GM19438 (cell line): Measurements from ENCODE around the gene NDUFC1.
"Not testable (repeated sequence)": the region's sequence is repeated elsewhere in the genome, so short reads cannot be mapped to it uniquely, and the experiment has no call there.

Experiments
- ATAC-seq: cut with Tn5 transposase; IDR thresholded peaks from one replicate; pipeline ENCODE4 v1.9.1; 2021; ENCODE audit warnings: low read depth; ENCODE audit not compliant: unreplicated experiment

The NDUFC1 gene

DNA sequence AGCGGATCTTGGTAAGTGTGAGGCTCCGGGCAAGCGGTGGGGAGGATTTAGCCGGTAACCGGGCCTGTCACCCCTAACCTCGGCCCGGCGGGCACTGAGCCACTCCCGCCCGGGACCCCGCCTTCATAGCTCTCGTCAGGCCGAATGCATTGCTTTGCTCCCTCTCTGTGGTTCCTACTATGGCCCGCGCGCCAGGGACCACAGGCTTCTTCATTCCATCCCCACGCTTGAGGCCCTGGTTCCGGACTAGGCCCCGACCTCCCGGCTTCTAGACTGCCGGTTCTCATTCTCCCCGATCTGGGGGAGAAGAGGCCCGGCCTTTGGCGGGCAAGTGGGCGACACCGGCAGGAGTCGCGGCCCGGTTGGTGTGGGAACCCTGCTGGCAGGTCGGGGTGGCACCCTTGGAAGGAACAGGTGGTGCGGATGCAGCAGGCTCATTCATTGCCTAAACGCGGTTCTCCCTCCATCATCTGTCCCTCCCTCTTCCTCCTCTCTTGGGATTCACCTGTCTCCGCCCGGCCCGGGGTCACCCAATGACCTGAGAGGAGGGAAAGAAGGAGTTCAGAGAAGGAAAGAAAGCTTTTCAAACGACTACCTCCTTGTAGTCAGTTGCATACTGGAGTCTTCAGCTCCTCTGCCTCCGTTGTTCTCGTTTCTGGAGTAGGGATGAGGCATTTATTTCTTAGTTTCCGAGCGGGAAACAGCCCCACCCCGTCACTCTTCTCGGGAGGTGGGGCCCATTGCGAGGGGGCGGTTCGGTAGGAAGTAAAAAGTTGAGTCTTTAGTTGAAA, at the start of gene NDUFC1:
Gene NDUFC1, minus strand, starts transcription at position 657 of the 791 bp plus-strand sequence. CDS start 6,679 bp downstream, outside the sequence.
- peak; percentile 29 for ATAC-seq

DNA sequence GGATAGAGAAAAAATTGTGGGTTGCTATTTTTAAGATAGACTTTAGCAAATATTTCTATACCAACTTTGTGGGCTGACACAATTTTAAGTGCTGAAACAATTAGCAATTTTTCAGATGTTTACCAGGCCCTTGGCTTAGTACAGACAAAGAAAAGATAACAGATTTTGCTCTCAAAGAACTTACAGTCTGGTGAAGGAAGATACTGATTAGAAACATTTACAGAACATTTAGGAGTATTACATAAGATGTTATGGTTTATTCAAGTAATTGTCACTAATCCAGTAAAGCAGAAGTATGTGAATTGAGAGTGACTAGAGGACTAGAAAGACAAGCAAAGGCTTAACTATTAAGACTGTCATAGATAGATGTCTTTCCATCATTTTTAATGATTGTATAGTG, 35.3 kb upstream of the NDUFC1 start:
- ATAC-seq: no peak

DNA sequence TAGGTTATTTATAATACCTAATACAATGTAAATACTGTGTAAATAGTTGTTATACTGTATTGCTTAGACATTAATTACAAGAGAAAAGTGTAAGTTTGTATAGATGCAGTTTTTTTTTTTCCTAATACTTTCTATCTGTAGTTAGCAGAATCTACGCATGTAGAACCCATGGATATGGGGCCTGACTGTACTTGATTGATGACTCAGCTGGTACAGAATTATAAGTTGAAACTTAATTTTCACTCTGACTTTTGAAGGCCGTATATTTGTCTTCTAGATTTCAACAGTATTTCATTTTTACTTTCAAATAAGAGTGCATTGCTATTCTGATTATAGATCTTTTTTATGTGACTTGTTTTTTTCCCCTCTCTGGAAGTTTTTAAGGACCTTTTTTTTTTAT, 30.8 kb upstream of the NDUFC1 start:
- no peak for ATAC-seq

DNA sequence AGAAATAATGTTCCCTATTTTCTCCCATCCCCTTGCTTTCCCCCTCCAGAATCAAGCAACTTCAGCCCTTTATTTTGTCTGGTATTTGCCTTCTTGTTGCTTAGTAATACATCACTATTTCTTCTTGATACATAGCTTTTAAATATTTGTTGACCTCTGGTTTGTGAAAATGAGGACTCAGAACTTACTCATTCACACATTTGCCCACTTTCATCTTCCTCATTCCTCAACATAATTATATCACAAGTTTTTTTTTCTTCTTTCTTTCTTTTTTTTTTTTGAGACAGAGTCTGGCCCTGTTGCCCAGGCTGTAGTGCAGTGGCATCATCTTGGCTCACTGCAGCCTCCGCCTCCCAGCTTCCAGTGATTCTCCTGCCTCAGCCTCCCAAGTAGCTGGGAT, 28.9 kb upstream of the NDUFC1 start:
- no peak for ATAC-seq

DNA sequence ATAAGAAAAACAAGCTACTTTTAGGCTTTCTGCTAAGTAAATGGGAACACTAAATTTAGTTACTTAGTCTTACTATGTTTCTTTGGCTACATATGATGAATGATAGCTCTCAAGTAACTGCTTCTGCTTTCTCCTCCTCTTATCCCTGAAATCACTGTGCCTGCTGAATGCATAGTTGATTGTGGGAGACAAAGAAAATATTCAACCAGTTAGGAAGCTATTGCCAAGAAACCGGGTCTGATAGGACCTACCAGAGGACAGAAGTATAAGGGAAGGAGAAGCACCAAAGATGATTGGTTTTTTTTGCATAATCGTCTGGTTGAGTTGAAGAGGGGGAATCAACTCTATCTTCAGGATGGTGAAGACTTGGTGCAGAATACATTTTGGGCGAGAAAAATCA, 28.0 kb upstream of the NDUFC1 start:
- ATAC-seq: no peak

DNA sequence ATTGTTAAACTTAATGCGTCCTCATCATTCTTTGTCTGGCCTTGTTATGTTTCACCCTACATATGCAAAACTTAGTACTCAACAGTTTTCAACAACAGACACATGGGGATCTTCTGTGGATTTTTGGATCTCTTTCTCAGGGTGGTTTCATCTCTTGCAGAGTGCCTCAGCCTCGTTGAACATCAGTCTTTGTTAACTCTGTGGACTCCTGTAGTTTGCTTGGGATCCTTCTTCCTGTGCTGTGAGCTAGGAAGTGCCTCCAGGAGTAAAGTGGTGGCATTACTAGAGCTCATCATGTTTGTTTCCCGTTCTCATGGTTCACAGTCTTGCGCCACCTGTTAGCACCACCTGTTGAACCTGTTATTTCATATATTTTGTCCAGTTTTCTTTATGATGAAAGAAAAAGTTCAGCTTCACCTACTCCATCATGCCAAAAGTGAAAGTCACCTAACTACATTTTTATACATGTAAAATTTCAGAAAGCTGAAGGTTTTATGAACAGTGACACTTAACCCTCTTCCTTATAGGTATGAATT, 27.5 kb upstream of the NDUFC1 start:
- no peak for ATAC-seq

DNA sequence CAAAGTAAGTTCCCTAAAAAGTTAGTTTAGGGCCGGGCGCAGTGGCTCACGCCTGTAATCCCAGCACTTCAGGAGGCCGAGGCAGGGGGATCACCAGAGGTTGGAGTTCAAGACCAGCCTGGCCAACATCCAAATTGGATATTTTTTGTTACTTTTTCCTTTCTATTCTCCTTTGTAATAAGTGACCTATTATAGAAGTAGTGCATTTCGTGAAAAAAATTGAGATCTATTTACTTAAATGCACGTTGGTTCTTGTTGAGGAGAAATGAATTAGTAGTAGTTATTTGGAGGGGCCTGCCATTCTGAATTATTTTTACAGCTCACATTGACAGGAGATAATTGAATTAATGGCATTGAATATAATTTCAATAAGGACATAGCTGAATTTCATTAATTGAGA, 22.3 kb upstream of the NDUFC1 start:
- no peak for ATAC-seq

DNA sequence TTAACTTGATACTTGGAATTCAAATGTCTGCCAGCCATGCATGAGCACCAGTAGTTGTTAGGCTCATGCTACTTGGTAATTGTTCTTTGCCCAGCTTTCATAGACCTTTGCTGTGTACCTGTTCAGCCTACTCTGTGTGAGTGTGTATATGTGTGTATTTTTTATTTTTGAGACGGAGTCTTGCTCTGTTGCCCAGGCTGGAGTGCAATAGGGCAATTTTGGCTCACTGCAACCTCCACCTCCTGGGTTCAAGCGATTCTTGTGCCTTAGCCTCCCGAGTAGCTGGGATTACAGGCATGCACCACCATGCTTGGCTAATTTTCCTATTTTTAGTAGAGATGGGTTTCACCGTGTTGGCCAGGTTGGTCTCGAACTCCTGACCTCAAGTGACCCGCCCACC, 20.3 kb upstream of the NDUFC1 start:
- ATAC-seq: not testable (repeated sequence)

DNA sequence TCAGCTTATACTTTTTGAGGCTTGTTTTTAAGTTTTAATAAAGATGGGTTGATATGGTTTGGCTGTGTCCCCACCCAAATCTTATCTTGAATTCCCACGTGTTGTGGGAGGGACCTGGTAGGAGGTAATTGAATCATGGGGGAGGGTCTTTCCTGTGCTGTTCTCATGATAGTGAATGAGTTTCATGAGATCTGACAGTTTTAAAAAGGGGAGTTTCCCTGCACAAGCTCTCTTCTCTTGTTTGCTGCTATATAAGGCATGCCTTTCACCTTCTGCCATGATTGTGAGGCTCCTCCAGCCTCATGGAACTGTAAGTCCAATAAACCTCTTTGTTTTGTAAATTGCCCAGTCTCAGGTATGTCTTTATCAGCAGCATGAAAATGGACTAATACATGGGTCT, 19.8 kb upstream of the NDUFC1 start:
- not testable (repeated sequence) for ATAC-seq

DNA sequence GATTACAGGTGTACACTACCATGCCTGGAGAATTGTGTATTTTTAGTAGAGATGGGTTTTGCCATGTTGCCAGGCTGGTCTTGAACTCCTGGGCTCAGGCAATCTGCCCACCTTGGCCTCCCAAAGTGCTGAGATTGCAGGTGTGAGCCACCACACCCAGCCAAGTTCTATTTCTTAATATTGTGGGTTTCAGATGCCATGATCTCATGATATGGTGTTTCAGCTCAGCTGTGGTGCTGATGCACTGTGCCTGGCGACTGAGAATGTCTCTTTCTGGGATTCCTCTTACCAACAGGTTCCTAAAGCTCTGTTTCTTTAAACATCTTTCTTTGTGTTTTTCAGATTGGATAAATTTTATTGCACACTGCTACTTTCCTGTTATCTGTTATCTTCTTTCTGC, 17.3 kb upstream of the NDUFC1 start:
- ATAC-seq: no peak

DNA sequence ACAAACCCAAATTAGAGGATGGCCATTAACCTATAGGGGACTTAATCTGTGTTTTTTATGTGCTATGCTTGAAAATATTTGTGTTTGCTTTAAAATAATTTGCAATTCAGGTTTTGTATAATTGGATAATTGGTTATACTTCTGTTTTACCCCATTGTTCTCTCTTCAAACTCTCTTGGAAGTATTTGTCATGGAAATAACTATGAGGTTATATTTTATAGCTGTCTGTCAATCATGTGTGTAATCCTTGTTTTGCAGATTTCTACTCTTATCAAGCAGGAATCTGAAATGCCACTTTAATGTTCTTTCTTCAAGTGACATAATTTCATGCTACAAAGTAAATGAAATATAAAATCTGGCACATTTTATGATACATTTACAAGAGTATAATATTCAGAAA, 15.4 kb upstream of the NDUFC1 start:
- ATAC-seq: no peak

DNA sequence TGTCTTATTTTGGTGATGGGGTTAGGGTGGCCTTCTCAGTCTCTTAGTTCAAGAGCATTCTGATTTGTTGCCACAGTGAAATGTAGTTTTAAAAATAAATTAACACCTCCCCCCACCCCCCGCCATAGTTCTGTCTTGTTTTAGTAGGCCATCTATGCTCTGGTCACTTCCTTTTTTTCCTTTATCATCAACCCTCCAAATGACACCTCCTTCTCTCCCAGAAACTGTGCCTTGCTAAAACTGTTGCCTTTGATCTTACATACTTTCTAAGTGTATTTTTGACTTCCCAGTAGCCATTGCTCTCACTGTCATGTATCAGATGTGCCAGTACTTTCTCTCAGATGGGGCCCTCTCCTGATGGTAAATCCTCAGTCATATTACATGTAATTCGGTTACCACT, 14.5 kb upstream of the NDUFC1 start:
- ATAC-seq: no peak

DNA sequence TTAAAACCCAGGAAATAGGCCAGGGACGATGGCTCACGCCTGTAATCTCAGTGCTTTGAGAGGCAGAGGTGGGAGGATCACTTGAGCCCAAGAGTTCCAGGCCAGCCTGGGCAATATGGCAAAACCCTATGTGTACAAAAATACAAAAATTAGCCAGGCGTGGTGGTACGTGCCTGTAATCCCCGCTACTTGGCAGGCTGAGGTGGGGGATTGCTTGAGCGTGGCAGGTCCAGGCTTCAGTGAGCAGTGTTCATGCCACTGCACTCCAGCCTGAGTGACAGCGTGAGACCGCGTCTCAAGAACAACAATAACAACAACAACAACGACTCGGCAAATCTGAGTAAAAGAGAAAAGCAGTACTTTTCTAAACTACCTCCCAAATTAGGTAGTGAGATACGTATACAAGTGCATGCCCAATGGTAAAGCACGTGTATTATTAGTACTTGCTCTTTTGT, 13.0 kb upstream of the NDUFC1 start:
- ATAC-seq: peak; percentile 66

DNA sequence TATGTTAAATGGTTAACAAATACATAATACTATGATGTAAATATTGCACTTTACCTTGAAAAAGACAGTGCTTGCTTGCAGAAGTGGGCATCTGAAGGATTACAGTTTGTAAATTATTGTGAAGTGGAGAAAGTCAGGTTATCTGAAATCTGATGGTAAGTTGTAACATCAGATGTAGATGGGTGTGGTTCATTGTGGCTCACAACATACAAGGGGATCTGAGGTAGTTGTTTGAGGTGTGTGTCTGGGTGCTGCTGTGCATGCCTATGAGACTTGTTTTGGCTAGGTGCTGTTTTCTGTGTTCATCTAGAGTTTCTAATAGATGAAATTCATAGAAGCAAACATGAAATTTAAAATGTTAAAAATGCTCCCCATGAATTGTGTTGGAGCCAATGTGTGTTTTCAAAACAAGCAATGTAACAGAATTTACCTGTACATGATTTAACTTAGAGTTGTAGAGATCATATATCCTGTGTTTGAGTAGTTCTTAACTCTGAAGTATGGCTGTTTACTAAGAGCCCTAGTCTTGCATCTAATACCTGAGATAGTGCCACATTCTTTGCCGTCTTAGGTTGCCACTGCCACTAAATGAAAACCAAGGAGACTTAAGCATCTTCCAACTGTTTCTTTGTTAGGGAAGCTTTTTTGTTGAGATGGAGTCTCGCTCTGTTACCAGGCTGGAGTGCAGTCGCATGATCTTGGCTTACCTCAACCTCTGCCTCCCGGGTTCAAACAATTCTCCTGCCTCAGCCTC, 11.9 kb upstream of the NDUFC1 start:
- no peak for ATAC-seq

DNA sequence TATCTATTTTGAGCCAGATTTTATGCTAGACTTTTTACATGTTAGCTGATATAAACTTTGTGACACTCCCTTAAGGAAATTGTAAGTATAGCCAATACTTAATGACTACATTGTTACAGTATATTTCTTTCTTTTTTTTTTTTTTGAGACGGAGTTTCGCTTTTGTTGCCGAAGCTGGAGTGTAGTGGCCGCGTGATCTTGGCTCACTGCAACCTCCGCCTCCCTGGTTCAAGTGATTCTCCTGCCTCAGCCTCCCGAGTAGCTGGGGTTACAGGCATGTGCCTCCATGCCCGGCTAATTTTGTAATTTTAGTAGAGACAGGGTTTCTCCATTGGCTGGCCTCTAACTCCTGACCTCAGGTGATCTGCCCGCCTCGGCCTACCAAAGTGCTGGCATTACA, 11.1 kb upstream of the NDUFC1 start:
- not testable (repeated sequence) for ATAC-seq

DNA sequence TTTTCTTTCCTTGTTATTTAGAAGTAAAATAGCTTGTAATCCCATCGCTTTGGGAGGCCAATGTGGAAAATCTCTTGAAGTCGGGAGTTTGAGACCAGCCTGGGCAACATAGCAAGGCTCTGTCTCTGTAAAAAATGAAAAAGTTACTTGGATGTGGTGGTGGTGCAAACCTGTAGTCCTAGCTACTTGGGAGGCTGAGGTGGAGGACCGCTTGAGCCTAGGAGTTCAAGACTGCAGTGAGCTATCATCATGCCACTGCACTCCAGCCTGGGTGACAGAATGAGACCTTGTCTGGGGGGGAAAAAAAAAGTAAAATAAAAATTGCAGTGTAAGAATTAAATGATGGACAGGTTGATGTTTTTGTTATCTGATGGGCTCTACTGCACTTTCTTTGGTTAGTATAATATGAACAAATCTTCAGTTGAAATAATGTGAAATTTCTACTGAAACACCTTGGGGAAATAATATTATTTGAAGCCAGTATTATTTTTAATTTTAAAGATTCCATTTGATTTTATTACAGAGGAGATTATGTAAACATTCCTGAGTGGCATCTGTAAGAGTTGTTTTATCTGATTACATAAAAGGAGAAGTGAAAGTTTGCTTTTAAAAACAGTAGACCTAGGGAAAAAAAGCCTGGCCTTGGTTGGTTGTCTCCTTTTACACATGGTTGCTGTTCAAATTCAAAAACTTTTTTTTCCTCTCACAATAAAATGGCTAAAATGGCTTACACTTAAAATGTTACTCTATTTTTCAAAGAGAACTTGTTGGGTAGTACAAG, 10.5 kb upstream of the NDUFC1 start:
- ATAC-seq: no peak

DNA sequence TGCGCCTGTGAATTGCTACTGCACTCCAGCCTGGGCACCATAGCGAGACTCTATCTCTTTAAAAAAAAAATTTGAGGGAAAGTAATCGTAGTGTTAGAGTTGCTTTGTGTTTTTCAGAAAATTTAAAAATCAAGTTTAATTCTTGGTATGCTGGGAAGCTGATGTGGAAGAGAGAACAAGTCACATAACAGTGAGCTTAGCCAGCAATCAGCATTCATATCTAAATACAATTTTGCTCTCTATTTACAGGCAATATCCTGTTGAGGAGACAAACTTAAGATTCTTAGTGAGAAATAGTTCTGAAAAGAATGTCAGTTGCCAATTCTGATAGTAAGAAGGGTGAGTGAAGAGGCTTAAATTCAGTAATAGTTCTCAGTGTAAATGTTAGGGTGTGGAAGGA, 9.6 kb upstream of the NDUFC1 start:
- no peak for ATAC-seq

DNA sequence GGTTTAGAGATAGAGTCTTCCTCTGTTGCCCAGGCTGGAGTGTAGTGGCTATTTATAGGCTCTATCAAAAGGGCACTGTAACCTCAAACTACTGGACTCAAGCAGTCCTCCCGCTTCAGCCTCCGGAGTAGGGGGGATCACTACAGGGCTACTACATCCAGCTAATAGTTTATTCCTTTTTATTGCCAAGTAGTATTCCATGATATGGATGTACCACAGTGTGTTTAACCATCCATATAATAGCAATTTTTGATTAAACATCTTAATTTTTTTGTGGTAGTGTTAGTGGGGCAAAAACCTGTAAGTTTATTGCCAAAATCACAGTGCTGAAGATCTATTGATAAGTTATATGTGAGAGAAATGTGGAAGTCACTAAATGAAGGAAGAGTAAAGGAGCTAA, 2.6 kb upstream of the NDUFC1 start:
- ATAC-seq: no peak

DNA sequence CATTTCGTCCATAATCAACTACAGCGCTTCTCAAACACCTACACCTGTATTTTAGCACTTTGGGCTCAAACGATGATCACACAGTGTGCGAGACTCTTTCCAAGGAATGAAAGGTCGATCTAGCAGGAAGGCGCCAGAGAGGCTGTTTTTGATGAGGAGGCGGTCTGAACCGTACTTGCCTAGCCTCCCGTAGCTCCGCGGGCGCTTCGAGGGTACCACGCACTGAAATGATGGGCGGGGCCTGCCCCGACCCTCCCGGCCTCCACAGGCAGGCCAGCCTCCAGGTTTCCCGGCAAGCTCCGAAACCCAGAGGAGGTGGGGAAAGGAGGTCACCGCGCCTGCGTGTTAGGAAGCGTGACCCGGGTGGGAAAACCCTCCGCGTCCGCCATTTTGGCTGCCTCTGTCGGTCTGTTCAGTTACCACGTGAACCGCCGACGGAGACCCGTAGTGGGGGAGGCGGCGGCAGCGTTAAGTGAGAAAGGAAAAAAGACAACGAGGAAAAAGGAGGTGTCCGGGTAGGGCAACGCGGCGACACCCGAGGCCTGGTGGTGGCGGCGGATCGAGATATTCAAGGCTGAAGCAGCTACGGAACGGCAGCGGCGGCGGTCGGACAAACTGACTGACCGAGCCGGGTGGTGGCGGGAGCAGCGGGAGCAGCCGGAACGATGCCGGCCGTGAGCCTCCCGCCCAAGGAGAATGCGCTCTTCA, 1.0 kb downstream of the NDUFC1 start, which contains the start of gene NAA15:
Gene NAA15, plus strand, starts transcription at position 393 of the 708 bp plus-strand sequence. Its CDS starts 273 bp downstream, at position 666.
- peak; percentile 88 for ATAC-seq
